GM23338 (cell line): ENCODE measurements around the gene TTLL5. TPM values are rescaled to one million over a fixed set of nuclear protein-coding genes. Genes with fewer than 3 reads are reported as not detected.

Source experiments
- ATAC-seq: fragments of 200-7000 bp; cut with Tn5 transposase; 3 replicates; pipeline ENCODE4 v1.9.1; 2020
- DNase-seq: peaks from one replicate; pipeline ENCODE4 v3.0.0-alpha.2; 2015; ENCODE audit warnings: low spot score
- H2AFZ ChIP-seq: fragments of 200-600 bp; sonication (generic); 2 replicates; pipeline ENCODE4 v1.8.0; 2016; ENCODE audit warnings: antibody characterized with exemption, mild to moderate bottlenecking, moderate library complexity
- H3F3A ChIP-seq: fragments of 200-600 bp; sonication (generic); replicated peaks from 2 replicates; pipeline ENCODE4 v1.8.0; 2017; ENCODE audit warnings: antibody characterized with exemption, mixed run types, low read depth
- H3K27ac ChIP-seq: fragments of 200-600 bp; sonication (generic); 2 replicates; pipeline ENCODE4 v1.6.1; 2016; ENCODE audit warnings: low read depth
- H3K27me3 ChIP-seq: fragments of 200-600 bp; sonication (generic); 2 replicates; pipeline ENCODE4 v1.8.0; 2016; ENCODE audit warnings: mild to moderate bottlenecking, mixed run types, moderate library complexity; ENCODE audit not compliant: insufficient read depth
- H3K36me3 ChIP-seq: fragments of 200-600 bp; sonication (generic); 2 replicates; pipeline ENCODE4 v1.8.0; 2016; ENCODE audit warnings: mild to moderate bottlenecking; ENCODE audit not compliant: insufficient read depth
- H3K4me1 ChIP-seq: fragments of 200-600 bp; sonication (generic); 2 replicates; pipeline ENCODE4 v1.8.0; 2016; ENCODE audit warnings: mild to moderate bottlenecking, moderate library complexity; ENCODE audit not compliant: insufficient read depth
- H3K4me2 ChIP-seq: fragments of 200-600 bp; sonication (generic); 2 replicates; pipeline ENCODE4 v1.7.1; 2017; ENCODE audit warnings: mixed run types
- H3K4me3 ChIP-seq: fragments of 200-600 bp; sonication (generic); 2 replicates; pipeline ENCODE4 v1.6.1; 2016; ENCODE audit warnings: mixed run types
- H3K79me2 ChIP-seq: fragments of 200-600 bp; sonication (generic); replicated peaks from 2 replicates; pipeline ENCODE4 v1.8.0; 2017; ENCODE audit warnings: mild to moderate bottlenecking; ENCODE audit not compliant: insufficient read depth
- H3K9me2 ChIP-seq: fragments of 200-600 bp; sonication (generic); 2 replicates; pipeline ENCODE4 v1.8.0; 2017; ENCODE audit not compliant: insufficient read depth
- H4K20me1 ChIP-seq: fragments of 200-600 bp; sonication (generic); replicated peaks from 2 replicates; pipeline ENCODE4 v1.8.0; 2017; ENCODE audit warnings: mild to moderate bottlenecking; ENCODE audit not compliant: insufficient read depth
- H3K27ac Mint-ChIP-seq: 2 replicates; pipeline ENCODE4 v1.8.0; 2020; ENCODE audit warnings: inconsistent platforms, mild to moderate bottlenecking, moderate library complexity, mixed read lengths
- H3K27me3 Mint-ChIP-seq: 3 replicates; pipeline ENCODE4 v1.8.0; 2022; ENCODE audit warnings: low read depth, mild to moderate bottlenecking, moderate library complexity, mixed read lengths, inconsistent platforms; ENCODE audit not compliant: insufficient read depth, poor library complexity
- H3K36me3 Mint-ChIP-seq: 3 replicates; pipeline ENCODE4 v1.8.0; 2021; ENCODE audit warnings: low read depth, mild to moderate bottlenecking, inconsistent platforms, moderate library complexity, mixed read lengths
- H3K4me1 Mint-ChIP-seq: 3 replicates; pipeline ENCODE4 v1.8.0; 2020; ENCODE audit warnings: mild to moderate bottlenecking, inconsistent platforms, mixed read lengths
- H3K4me3 Mint-ChIP-seq: 3 replicates; pipeline ENCODE4 v1.8.0; 2021; ENCODE audit warnings: moderate library complexity, mild to moderate bottlenecking, inconsistent platforms, mixed read lengths
- H3K9me3 Mint-ChIP-seq: 3 replicates; pipeline ENCODE4 v1.8.0; 2020; ENCODE audit warnings: moderate library complexity, mild to moderate bottlenecking, inconsistent platforms, mixed read lengths
- CREB1 ChIP-seq: fragments of 250-450 bp; sonication (Bioruptor Pico); IDR thresholded peaks from 2 replicates; pipeline ENCODE4 v1.5.0; 2020; ENCODE audit warnings: low read depth, mild to moderate bottlenecking, moderate library complexity
- EZH2 ChIP-seq: fragments of 200-600 bp; sonication (generic); IDR thresholded peaks from one replicate; pipeline ENCODE4 v1.8.0; 2017; ENCODE audit warnings: antibody characterized with exemption, mild to moderate bottlenecking, low read depth; ENCODE audit not compliant: unreplicated experiment
- EZH2phosphoT487 ChIP-seq: fragments of 200-600 bp; sonication (generic); IDR thresholded peaks from one replicate; pipeline ENCODE4 v1.8.1; 2018; ENCODE audit warnings: antibody characterized with exemption; ENCODE audit not compliant: unreplicated experiment
- JUNB ChIP-seq: IDR thresholded peaks from one replicate; pipeline ENCODE4 v1.6.1; 2016; ENCODE audit warnings: antibody characterized with exemption; ENCODE audit not compliant: unreplicated experiment
- NANOG ChIP-seq: IDR thresholded peaks from 2 replicates; pipeline ENCODE4 v1.6.1; 2016; ENCODE audit warnings: antibody characterized with exemption, borderline replicate concordance
- POLR2AphosphoS5 ChIP-seq: IDR thresholded peaks from 2 replicates; pipeline ENCODE4 v1.6.1; 2016; ENCODE audit warnings: antibody characterized with exemption, low read depth
- STAT1 ChIP-seq: IDR thresholded peaks from one replicate; pipeline ENCODE4 v1.6.1; 2016; ENCODE audit warnings: antibody characterized with exemption; ENCODE audit not compliant: unreplicated experiment
- ZNF114 ChIP-seq: fragments of 250-450 bp; sonication (Bioruptor Pico); IDR thresholded peaks from 2 replicates; pipeline ENCODE4 v1.5.0; 2020; ENCODE audit warnings: mild to moderate bottlenecking, moderate library complexity
- polyA plus RNA-seq: library from polyadenylated mRNA; unstranded; fragments of >200 nt; fragmentation: Nextera tagmentation; extraction: Ambion mirVana; gene quantifications from 2 replicates; pipeline ENCODE4 v1.2.1, GENCODE V29; 2016
- total RNA-seq: library from RNA; depleted of rRNA; stranded (reverse); fragments of >200 nt; shearing (Covaris generic); gene quantifications from 2 replicates; pipeline ENCODE4 v1.2.3, GENCODE V29; 2014
- TF ChIP-seq, protein P1 (sequence below): IDR thresholded peaks from 2 replicates; pipeline ENCODE4 v1.6.1; 2016; ENCODE audit warnings: antibody characterized with exemption
- TF ChIP-seq, protein P2 (sequence below), 2 experiments: fragments of 200-600 bp in 1 of 2; sonication (generic) in 1 of 2; conservative IDR thresholded peaks; 2 replicates each; pipeline versions ENCODE4 v1.5.1 to v1.6.1; 2016 to 2017; ENCODE audit warnings: antibody characterized with exemption in 2 of 2, low read depth in 2 of 2, mild to moderate bottlenecking in 2 of 2, moderate library complexity in 1 of 2
- TF ChIP-seq, protein P3 (sequence below): IDR thresholded peaks from one replicate; pipeline ENCODE4 v1.6.1; 2018; ENCODE audit warnings: antibody characterized with exemption; ENCODE audit not compliant: unreplicated experiment

Gene TTLL5
- total and polyA plus RNA-seq, 2 experiments from 2014 or later = 33.5 to 35.4 TPM

- no peak for TF ChIP-seq EZH2phosphoT487
Measured at GRCh38 chr14:75612157-75612556, 48.9 kb upstream of the TTLL5 start (continued).

DNA sequence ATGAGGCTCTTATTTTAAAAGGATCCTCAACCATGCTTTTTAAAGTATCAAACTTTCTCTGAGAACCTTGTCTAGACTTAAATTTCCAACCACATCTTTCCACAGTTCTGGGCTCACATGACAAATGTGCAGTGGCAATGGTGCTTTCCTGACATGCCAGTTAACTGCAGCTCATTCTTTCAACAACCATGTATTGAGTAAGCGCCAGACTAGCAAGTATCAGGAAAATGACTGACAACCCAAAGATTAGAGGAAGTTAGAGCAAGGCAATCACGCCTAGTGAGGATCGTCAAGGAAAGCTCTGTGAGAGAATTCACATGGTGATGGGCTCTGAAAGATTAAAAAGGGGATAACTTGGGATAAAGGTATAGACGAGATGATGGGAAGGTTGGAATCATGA lies 46.9 kb upstream of the TTLL5 start:
- Mint-ChIP-seq H3K4me1 (no peaks in the 10 kb centered on the region), H3K9me3 (no peaks in the 10 kb centered on the region), H3K36me3 (no peaks in the 10 kb centered on the region; the same call in 1 of the 3 replicates), H3K4me3 (no peak overlapping the region), H3K27me3 (no peaks in the 10 kb centered on the region), H3K27ac (no peak overlapping the region)
- H3K4me2 ChIP-seq = no peak overlapping the region
- H2AFZ ChIP-seq = no peak overlapping the region
- no peaks in the 10 kb centered on the region for H3K4me1 ChIP-seq
- H3K27ac ChIP-seq = no peak overlapping the region
- H4K20me1 ChIP-seq = no peaks in the 10 kb centered on the region
- H3K4me3 ChIP-seq = no peak overlapping the region
- no peaks in the 10 kb centered on the region for H3K27me3 ChIP-seq
- no peaks in the 10 kb centered on the region for H3K79me2 ChIP-seq
- no peak for ATAC-seq
- DNase-seq = no peak
- no peaks in the 10 kb centered on the region for H3K9me2 ChIP-seq
- no peak for TF ChIP-seq POLR2AphosphoS5
- TF ChIP-seq, protein P1, sequence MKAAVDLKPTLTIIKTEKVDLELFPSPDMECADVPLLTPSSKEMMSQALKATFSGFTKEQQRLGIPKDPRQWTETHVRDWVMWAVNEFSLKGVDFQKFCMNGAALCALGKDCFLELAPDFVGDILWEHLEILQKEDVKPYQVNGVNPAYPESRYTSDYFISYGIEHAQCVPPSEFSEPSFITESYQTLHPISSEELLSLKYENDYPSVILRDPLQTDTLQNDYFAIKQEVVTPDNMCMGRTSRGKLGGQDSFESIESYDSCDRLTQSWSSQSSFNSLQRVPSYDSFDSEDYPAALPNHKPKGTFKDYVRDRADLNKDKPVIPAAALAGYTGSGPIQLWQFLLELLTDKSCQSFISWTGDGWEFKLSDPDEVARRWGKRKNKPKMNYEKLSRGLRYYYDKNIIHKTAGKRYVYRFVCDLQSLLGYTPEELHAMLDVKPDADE = no peak
- no peak for TF ChIP-seq EZH2
- H3K36me3 ChIP-seq = no peaks in the 10 kb centered on the region
- H3F3A ChIP-seq = no peaks in the 10 kb centered on the region

- H2AFZ ChIP-seq = no peak overlapping the region
- H3K27me3 Mint-ChIP-seq = no peaks in the 10 kb centered on the region
- no peak overlapping the region for H3K4me3 Mint-ChIP-seq
- no peaks in the 10 kb centered on the region for H3K36me3 ChIP-seq
- H3K9me2 ChIP-seq = no peaks in the 10 kb centered on the region
- H3F3A ChIP-seq = no peaks in the 10 kb centered on the region
- H3K27ac Mint-ChIP-seq = no peak overlapping the region
- no peaks in the 10 kb centered on the region for H3K27me3 ChIP-seq
- ATAC-seq (no peak), DNase-seq (no peak)
- no peaks in the 10 kb centered on the region for H3K79me2 ChIP-seq
- H3K4me1 ChIP-seq = no peaks in the 10 kb centered on the region
- no peaks in the 10 kb centered on the region for H3K4me1 Mint-ChIP-seq
- H3K4me3 ChIP-seq = no peak overlapping the region
- H3K4me2 ChIP-seq = no peak overlapping the region
- no peaks in the 10 kb centered on the region for H4K20me1 ChIP-seq
- H3K9me3 Mint-ChIP-seq = no peaks in the 10 kb centered on the region
- H3K27ac ChIP-seq = no peak overlapping the region
- no peaks in the 10 kb centered on the region; the same call in 1 of the 3 replicates for H3K36me3 Mint-ChIP-seq
- no peak for TF ChIP-seq EZH2phosphoT487
- no peak for TF ChIP-seq NANOG
- TF ChIP-seq JUNB = no peak
- TF ChIP-seq ZNF114 = no peak
- no peak for TF ChIP-seq STAT1
- TF ChIP-seq, protein P2, sequence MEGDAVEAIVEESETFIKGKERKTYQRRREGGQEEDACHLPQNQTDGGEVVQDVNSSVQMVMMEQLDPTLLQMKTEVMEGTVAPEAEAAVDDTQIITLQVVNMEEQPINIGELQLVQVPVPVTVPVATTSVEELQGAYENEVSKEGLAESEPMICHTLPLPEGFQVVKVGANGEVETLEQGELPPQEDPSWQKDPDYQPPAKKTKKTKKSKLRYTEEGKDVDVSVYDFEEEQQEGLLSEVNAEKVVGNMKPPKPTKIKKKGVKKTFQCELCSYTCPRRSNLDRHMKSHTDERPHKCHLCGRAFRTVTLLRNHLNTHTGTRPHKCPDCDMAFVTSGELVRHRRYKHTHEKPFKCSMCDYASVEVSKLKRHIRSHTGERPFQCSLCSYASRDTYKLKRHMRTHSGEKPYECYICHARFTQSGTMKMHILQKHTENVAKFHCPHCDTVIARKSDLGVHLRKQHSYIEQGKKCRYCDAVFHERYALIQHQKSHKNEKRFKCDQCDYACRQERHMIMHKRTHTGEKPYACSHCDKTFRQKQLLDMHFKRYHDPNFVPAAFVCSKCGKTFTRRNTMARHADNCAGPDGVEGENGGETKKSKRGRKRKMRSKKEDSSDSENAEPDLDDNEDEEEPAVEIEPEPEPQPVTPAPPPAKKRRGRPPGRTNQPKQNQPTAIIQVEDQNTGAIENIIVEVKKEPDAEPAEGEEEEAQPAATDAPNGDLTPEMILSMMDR (conservative IDR thresholded peaks at IDR 0.05; ENCODE audit: low read depth in 2 of 2) = no peak
- TF ChIP-seq, protein P3, sequence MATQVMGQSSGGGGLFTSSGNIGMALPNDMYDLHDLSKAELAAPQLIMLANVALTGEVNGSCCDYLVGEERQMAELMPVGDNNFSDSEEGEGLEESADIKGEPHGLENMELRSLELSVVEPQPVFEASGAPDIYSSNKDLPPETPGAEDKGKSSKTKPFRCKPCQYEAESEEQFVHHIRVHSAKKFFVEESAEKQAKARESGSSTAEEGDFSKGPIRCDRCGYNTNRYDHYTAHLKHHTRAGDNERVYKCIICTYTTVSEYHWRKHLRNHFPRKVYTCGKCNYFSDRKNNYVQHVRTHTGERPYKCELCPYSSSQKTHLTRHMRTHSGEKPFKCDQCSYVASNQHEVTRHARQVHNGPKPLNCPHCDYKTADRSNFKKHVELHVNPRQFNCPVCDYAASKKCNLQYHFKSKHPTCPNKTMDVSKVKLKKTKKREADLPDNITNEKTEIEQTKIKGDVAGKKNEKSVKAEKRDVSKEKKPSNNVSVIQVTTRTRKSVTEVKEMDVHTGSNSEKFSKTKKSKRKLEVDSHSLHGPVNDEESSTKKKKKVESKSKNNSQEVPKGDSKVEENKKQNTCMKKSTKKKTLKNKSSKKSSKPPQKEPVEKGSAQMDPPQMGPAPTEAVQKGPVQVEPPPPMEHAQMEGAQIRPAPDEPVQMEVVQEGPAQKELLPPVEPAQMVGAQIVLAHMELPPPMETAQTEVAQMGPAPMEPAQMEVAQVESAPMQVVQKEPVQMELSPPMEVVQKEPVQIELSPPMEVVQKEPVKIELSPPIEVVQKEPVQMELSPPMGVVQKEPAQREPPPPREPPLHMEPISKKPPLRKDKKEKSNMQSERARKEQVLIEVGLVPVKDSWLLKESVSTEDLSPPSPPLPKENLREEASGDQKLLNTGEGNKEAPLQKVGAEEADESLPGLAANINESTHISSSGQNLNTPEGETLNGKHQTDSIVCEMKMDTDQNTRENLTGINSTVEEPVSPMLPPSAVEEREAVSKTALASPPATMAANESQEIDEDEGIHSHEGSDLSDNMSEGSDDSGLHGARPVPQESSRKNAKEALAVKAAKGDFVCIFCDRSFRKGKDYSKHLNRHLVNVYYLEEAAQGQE = no peak
- TF ChIP-seq CREB1 = no peak
Measured at GRCh38 chr14:75615200-75615599, 45.8 kb upstream of the TTLL5 start.
